Psoas muscle (tissue), 8 donors: ENCODE results near the gene PEX14. TPM values are rescaled to one million over a fixed set of nuclear protein-coding genes. Genes with fewer than 3 reads are reported as not detected.

Experiments used
- ATAC-seq, 4 donors: fragments of 200-7000 bp; cut with Tn5 transposase; one replicate each; pipeline ENCODE4 v1.9.1; 2020; ENCODE audit warnings: moderate library complexity in 3 of 4, mild to moderate bottlenecking in 2 of 4
- DNase-seq, 2 donors: peaks; one replicate each; pipeline ENCODE4 v3.0.0-alpha.2; 2020
- H3K27ac ChIP-seq: fragments of 200-600 bp; one replicate; pipeline ENCODE4 v1.8.0; 2022
- H3K27me3 ChIP-seq, 3 donors: fragments of 200-600 bp in 1 of 3; one replicate each; pipeline versions ENCODE4 v1.6.1 to v1.8.0; 2013 to 2022; ENCODE audit warnings: low read length in 2 of 3, mild to moderate bottlenecking in 2 of 3, moderate library complexity in 1 of 3; ENCODE audit not compliant: insufficient read depth in 3 of 3
- H3K36me3 ChIP-seq, 2 donors: fragments of 200-600 bp in 1 of 2; one replicate each; pipeline versions ENCODE4 v1.6.1 to v1.8.0; 2013 to 2022; ENCODE audit warnings: low read depth in 1 of 2, mild to moderate bottlenecking in 1 of 2, moderate library complexity in 1 of 2; ENCODE audit not compliant: insufficient read depth in 1 of 2
- H3K4me1 ChIP-seq: fragments of 200-600 bp; one replicate; pipeline ENCODE4 v1.8.0; 2022
- H3K4me3 ChIP-seq: fragments of 200-600 bp; one replicate; pipeline ENCODE4 v1.8.0; 2022; ENCODE audit warnings: mild to moderate bottlenecking
- H3K9me3 ChIP-seq: fragments of 200-600 bp; one replicate; pipeline ENCODE4 v1.8.0; 2022
- CTCF ChIP-seq: fragments of 200-600 bp; IDR thresholded peaks from one replicate; pipeline ENCODE4 v1.8.0; 2022; ENCODE audit warnings: antibody characterized with exemption
- WGBS, 3 donors: extraction: QIAGEN DNeasy Blood & Tissue Kit; methylation state at CpG; one replicate each; pipeline versions ENCODE4 v1.1.6 to v1.1.7; 2013; 5-methylcytosine and 5-hydroxymethylcytosine counted together
- intact Hi-C, 2 donors: fragments of 100-400 bp; cut with DNase I; formaldehyde crosslinking; loops; one replicate each; pipeline versions ENCODE4 v1.11.0 to v1.14.2; 2022
- polyA plus RNA-seq, 3 donors: library from polyadenylated mRNA; stranded (reverse); fragments of 200-250 nt; gene quantifications; one replicate each; pipeline ENCODE4 v1.2.3, GENCODE V29; 2013
- total RNA-seq, 4 donors: library from RNA; stranded (reverse); fragmentation: NEBNext Ultra II Directional in 2 of 4; extraction: Animal tissue kit (Norgen Biotek cat#: 25700) in 2 of 4; gene quantifications; one replicate each; pipeline versions ENCODE4 v1.2.1 to v1.2.4, GENCODE V29; 2021 to 2023
- donor health status: healthy with polysubstance abuse.
- donor health status: DM: no; HTN: no; CAD: no; lungs with moderate emphysema.
- donor health status: Bipolar disorder and iron deficiency.
- donor health status: healthy.
- donor health status: DM: yes; HTN: yes; CAD: no.
- donor health status: DM: no; HTN: no; CAD: no.
- donor health status: DM: no; HTN: no; CAD: no.
- donor health status: DM: yes; HTN: yes; CAD: no.

PEX14 gene
- total and polyA plus RNA-seq, 7 donors: 13.7 to 23.5 (median 20.7) TPM

- H3K27me3 ChIP-seq: no peaks in the 10 kb centered on the region
- 96 to 97% (median 96%) methylated on average over 24 of the region's 24 CpGs for WGBS, 3 donors
- H3K4me3 ChIP-seq: no peak overlapping the region
- no peaks in the 10 kb centered on the region for H3K4me1 ChIP-seq
- intact Hi-C loops: no loop called here
- TF ChIP-seq CTCF: no peak
- peaks cover 0 to 38% of the 10 kb centered on the region in 2 donors for H3K36me3 ChIP-seq
- H3K27ac ChIP-seq: no peak overlapping the region
- H3K9me3 ChIP-seq: no peaks in the 10 kb centered on the region
- DNase-seq: no peak
- ATAC-seq: no peak
These were observed 148.3 kb downstream of the PEX14 start for GRCh38 chr1:10622910-10623685.

GRCh38 chr1:10623686-10624145 lies 149.0 kb downstream of the PEX14 start:
- intact Hi-C loops: no loop called here
- 93 to 95% (median 95%) methylated on average over 12 of the region's 12 CpGs for WGBS, 3 donors
- Histone ChIP-seq H3K27me3 (no peaks in the 10 kb centered on the region), H3K4me1 (no peaks in the 10 kb centered on the region), H3K36me3 (peaks cover 0 to 33% of the 10 kb centered on the region in 2 donors), H3K4me3 (no peak overlapping the region), H3K9me3 (no peaks in the 10 kb centered on the region), H3K27ac (no peak overlapping the region)
- DNase-seq: no peak
- no peak for TF ChIP-seq CTCF
- ATAC-seq: no peak

- H3K9me3 ChIP-seq: no peaks in the 10 kb centered on the region
- ATAC-seq (no peak), DNase-seq (no peak)
- no peaks in the 10 kb centered on the region for H3K4me1 ChIP-seq
- no peak overlapping the region for H3K27ac ChIP-seq
- intact Hi-C loops: loop anchor here in 1 of 2 donors (5.0 kb wide), 1 partner anchor 82 kb away; no protein-coding TSS in a partner anchor
- 94 to 98% (median 96%) methylated on average over 26 of the region's 26 CpGs for WGBS, 3 donors
- H3K4me3 ChIP-seq: no peak overlapping the region
- no peaks in the 10 kb centered on the region for H3K27me3 ChIP-seq
- H3K36me3 ChIP-seq: peaks cover 0 to 38% of the 10 kb centered on the region in 2 donors
- TF ChIP-seq CTCF: no peak
These were observed 149.7 kb downstream of the PEX14 start for GRCh38 chr1:10624256-10625050.

DNA sequence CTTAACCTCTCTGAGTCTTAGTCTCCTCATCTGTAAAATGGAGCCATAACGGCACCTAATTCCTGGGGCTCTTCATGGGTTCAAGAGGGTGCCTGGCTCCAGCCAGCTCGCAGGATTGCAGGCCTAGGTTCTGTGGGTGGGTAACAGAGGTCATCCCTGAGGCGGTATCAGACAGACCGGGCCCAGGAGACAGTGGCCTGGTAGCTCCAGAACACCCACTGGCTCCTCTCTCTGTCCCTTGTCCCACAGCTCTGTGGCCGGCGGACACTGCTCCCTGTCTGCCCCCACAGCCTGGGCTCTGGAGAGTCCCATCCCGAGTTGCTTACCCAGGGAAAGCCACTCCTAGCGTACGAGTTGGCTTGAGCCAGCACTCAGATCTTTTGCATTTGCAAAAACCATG lies 150.3 kb downstream of the PEX14 start:
- H3K9me3 ChIP-seq: no peaks in the 10 kb centered on the region
- intact Hi-C loops: loop anchor here in 1 of 2 donors (5.0 kb wide), 1 partner anchor 83 kb away; no protein-coding TSS in a partner anchor
- no peak for DNase-seq
- 89 to 93% (median 90%) methylated on average over 9 of the region's 9 CpGs for WGBS, 3 donors
- no peaks in the 10 kb centered on the region for H3K4me1 ChIP-seq
- H3K27ac ChIP-seq: no peak overlapping the region
- ATAC-seq: peak in 1 of 4 donors; percentile 13
- no peaks in the 10 kb centered on the region for H3K27me3 ChIP-seq
- H3K4me3 ChIP-seq: no peak overlapping the region
- peaks cover 0 to 44% of the 10 kb centered on the region in 2 donors for H3K36me3 ChIP-seq
- TF ChIP-seq CTCF: no peak
